GM23338 (cell line): ENCODE results near the gene ARL13A.

Source experiments
- CTCF ChIP-seq, 2 experiments: fragments of 200-600 bp in 1 of 2; sonication (generic) in 1 of 2; conservative IDR thresholded peaks; 2 replicates each; pipeline versions ENCODE4 v1.5.1 to v1.6.1; 2016 to 2017; ENCODE audit warnings: antibody characterized with exemption in 2 of 2, low read depth in 2 of 2, mild to moderate bottlenecking in 2 of 2, moderate library complexity in 1 of 2
- EZH2phosphoT487 ChIP-seq: fragments of 200-600 bp; sonication (generic); IDR thresholded peaks from one replicate; pipeline ENCODE4 v1.8.1; 2018; ENCODE audit warnings: antibody characterized with exemption; ENCODE audit not compliant: unreplicated experiment

GRCh38 chrX:100931925-100932285 is 37.6 kb upstream of the ARL13A start:
- TF ChIP-seq CTCF (conservative IDR thresholded peaks at IDR 0.05; ENCODE audit: low read depth in 2 of 2) = no peak
- TF ChIP-seq EZH2phosphoT487 = no peak
